Activated B cell treated with CpG ODN at 0.5 μM for 24 hours (primary cell): ENCODE data around the gene SLC30A5. TPM values are rescaled to one million over a fixed set of nuclear protein-coding genes. Genes with fewer than 3 reads are reported as not detected.

Experiments used
- ATAC-seq: fragments of 200-7000 bp; cut with Tn5 transposase; one replicate; pipeline ENCODE4 v1.10.0; 2021; ENCODE audit warnings: low read depth, mild to moderate bottlenecking, moderate library complexity
- CTCF ChIA-PET: fragments of 350-600 bp; sonication (Branson Sonifier 250); formaldehyde crosslinking; loops from one replicate; lab custom pipeline; 2021; ENCODE audit warnings: antibody characterized with exemption; lab: Charles Lee
- POLR2A ChIA-PET: fragments of 350-600 bp; sonication (Branson Sonifier 250); formaldehyde crosslinking; loops from one replicate; lab custom pipeline; 2021; ENCODE audit warnings: antibody characterized with exemption; lab: Charles Lee
- DNase-seq: peaks from one replicate; pipeline ENCODE4 v3.0.0; 2022
- H3K27ac Mint-ChIP-seq: one replicate; pipeline ENCODE4 v1.8.0; 2020; ENCODE audit warnings: mixed read lengths
- H3K27me3 Mint-ChIP-seq: one replicate; pipeline ENCODE4 v1.8.0; 2021; ENCODE audit warnings: mixed read lengths
- H3K36me3 Mint-ChIP-seq: one replicate; pipeline ENCODE4 v1.8.0; 2021; ENCODE audit warnings: low read depth, mixed read lengths
- H3K4me1 Mint-ChIP-seq: one replicate; pipeline ENCODE4 v1.8.0; 2021; ENCODE audit warnings: mixed read lengths
- H3K4me3 Mint-ChIP-seq: one replicate; pipeline ENCODE4 v1.8.0; 2020; ENCODE audit warnings: mild to moderate bottlenecking, mixed read lengths
- H3K9me3 Mint-ChIP-seq: one replicate; pipeline ENCODE4 v1.8.0; 2020; ENCODE audit warnings: mixed read lengths
- intact Hi-C: fragments of 100-400 bp; cut with micrococcal nuclease; formaldehyde crosslinking; loops from one replicate; pipeline ENCODE4 v1.15.1; 2024
- total RNA-seq: library from RNA; stranded (reverse); gene quantifications from 2 replicates; pipeline ENCODE4 v1.2.3, GENCODE V29; 2022
- TF ChIP-seq, protein P1 (sequence below): fragments of 200-600 bp; IDR thresholded peaks from one replicate; pipeline ENCODE4 v1.8.0; 2022; ENCODE audit warnings: antibody characterized with exemption, mild to moderate bottlenecking

Gene SLC30A5
- total RNA-seq, 1 donor from 2014 or later: 23.2 TPM

- ATAC-seq: no peak
- Mint-ChIP-seq H3K36me3 (peaks cover 63% of the 10 kb centered on the region), H3K4me1 (no peaks in the 10 kb centered on the region), H3K27ac (no peak overlapping the region), H3K9me3 (no peaks in the 10 kb centered on the region), H3K27me3 (no peaks in the 10 kb centered on the region), H3K4me3 (no peak overlapping the region)
- TF ChIP-seq, protein P1, sequence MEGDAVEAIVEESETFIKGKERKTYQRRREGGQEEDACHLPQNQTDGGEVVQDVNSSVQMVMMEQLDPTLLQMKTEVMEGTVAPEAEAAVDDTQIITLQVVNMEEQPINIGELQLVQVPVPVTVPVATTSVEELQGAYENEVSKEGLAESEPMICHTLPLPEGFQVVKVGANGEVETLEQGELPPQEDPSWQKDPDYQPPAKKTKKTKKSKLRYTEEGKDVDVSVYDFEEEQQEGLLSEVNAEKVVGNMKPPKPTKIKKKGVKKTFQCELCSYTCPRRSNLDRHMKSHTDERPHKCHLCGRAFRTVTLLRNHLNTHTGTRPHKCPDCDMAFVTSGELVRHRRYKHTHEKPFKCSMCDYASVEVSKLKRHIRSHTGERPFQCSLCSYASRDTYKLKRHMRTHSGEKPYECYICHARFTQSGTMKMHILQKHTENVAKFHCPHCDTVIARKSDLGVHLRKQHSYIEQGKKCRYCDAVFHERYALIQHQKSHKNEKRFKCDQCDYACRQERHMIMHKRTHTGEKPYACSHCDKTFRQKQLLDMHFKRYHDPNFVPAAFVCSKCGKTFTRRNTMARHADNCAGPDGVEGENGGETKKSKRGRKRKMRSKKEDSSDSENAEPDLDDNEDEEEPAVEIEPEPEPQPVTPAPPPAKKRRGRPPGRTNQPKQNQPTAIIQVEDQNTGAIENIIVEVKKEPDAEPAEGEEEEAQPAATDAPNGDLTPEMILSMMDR: no peak
- ChIA-PET CTCF (interaction anchor here (0.6 kb wide), 1 partner anchor 45 kb away, joined by 3 read pairs; no protein-coding TSS in a partner anchor), POLR2A (interaction anchor here (0.6 kb wide), 1 partner anchor 108 kb away, joined by 3 read pairs; no protein-coding TSS in a partner anchor)
- intact Hi-C loops: no loop called here
- no peak for DNase-seq
Measured at GRCh38 chr5:69113851-69114250, 20.0 kb downstream of the SLC30A5 start.

GRCh38 chr5:69115526-69115925, 21.7 kb downstream of the SLC30A5 start:
- Mint-ChIP-seq H3K9me3 (no peaks in the 10 kb centered on the region), H3K36me3 (peaks cover 61% of the 10 kb centered on the region), H3K27ac (no peak overlapping the region), H3K27me3 (no peaks in the 10 kb centered on the region), H3K4me3 (no peak overlapping the region), H3K4me1 (no peaks in the 10 kb centered on the region)
- TF ChIP-seq, protein P1: no peak
- DNase-seq (no peak), ATAC-seq (no peak)
- intact Hi-C loops: no loop called here
- ChIA-PET CTCF (no interaction called here), POLR2A (no interaction called here)

- Mint-ChIP-seq H3K27me3 (no peaks in the 10 kb centered on the region), H3K36me3 (peaks cover 44% of the 10 kb centered on the region), H3K9me3 (no peaks in the 10 kb centered on the region), H3K27ac (no peak overlapping the region), H3K4me3 (no peak overlapping the region), H3K4me1 (peaks cover 7% of the 10 kb centered on the region)
- TF ChIP-seq, protein P1: no peak
- DNase-seq (no peak), ATAC-seq (no peak)
- intact Hi-C loops: no loop called here
- CTCF ChIA-PET: no interaction called here
- POLR2A ChIA-PET: no interaction called here
Measured at GRCh38 chr5:69129413-69129812, 35.6 kb downstream of the SLC30A5 start.

- no peaks in the 10 kb centered on the region for H3K9me3 Mint-ChIP-seq
- no peak for ATAC-seq
- DNase-seq: no peak
- CTCF ChIA-PET: no interaction called here
- TF ChIP-seq, protein P1: no peak
- no peak overlapping the region for H3K4me3 Mint-ChIP-seq
- peaks cover 10% of the 10 kb centered on the region for H3K4me1 Mint-ChIP-seq
- no peak overlapping the region for H3K27ac Mint-ChIP-seq
- no peaks in the 10 kb centered on the region for H3K27me3 Mint-ChIP-seq
- intact Hi-C loops: no loop called here
- POLR2A ChIA-PET: no interaction called here
- H3K36me3 Mint-ChIP-seq: peaks cover 37% of the 10 kb centered on the region
Measured at GRCh38 chr5:69130241-69130640, 36.4 kb downstream of the SLC30A5 start.

DNA sequence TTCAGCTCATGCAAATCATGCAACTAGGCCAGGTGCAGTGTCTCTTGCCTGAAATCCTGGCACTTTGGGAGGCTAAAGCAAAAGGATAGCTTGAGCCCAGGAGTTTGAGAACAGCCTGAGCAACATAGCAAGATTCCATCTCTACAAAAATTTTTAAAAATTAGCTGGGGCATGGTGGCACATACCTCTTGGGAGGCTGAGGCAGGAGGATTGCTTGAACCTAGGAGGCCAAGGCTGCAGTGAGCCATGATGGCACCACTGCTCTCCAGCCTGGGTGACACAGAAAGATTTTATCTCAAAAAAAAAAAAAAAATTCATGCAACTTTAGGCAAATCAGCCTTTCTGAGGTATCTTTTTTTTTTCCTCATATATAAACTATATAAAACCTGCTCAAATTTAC, 37.5 kb downstream of the SLC30A5 start:
- ChIA-PET CTCF (no interaction called here), POLR2A (no interaction called here)
- no peak for DNase-seq
- Mint-ChIP-seq H3K4me1 (peaks cover 21% of the 10 kb centered on the region), H3K36me3 (peaks cover 33% of the 10 kb centered on the region), H3K9me3 (no peaks in the 10 kb centered on the region), H3K27me3 (no peaks in the 10 kb centered on the region), H3K27ac (no peak overlapping the region), H3K4me3 (no peak overlapping the region)
- intact Hi-C loops: no loop called here
- TF ChIP-seq, protein P1: no peak
- no peak for ATAC-seq
